Peyer's patch (tissue), 4 donors: ENCODE results near the gene SUGCT.

Experiments used
- POLR2A ChIP-seq, 2 donors: fragments of 450-650 bp; IDR thresholded peaks; one replicate each; pipeline ENCODE4 v1.5.1; 2017; ENCODE audit warnings: antibody characterized with exemption in 2 of 2, mild to moderate bottlenecking in 2 of 2, moderate library complexity in 2 of 2
- TF ChIP-seq, protein P1 (sequence below), 6 experiments: fragments of 450-650 bp in 4 of 6; fragments of 200-600 bp in 2 of 6; sonication (generic) in 1 of 6; IDR thresholded peaks; one replicate each; pipeline ENCODE4 v1.5.1; 2017 to 2019; ENCODE audit warnings: antibody characterized with exemption in 6 of 6, mild to moderate bottlenecking in 3 of 6, moderate library complexity in 1 of 6

DNA sequence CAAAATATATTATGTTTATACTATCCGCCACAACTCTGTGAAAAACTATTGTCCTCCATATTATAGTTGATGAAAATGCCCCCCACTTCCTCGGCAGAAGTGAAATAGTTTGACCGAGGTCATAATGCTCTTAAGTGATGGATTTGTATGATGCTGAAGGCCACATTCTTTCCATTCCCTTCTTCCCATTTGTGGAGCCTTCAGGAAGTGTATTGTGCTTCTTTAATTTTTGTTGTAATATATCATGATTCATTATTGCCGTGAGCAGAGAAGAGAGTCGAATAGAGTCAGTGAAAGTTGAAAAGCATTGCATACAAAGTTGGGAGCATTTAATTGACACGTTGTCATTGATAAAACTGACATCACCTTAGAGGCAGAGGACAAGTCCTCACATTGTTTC, 460.3 kb downstream of the SUGCT start:
- TF ChIP-seq, protein P1, sequence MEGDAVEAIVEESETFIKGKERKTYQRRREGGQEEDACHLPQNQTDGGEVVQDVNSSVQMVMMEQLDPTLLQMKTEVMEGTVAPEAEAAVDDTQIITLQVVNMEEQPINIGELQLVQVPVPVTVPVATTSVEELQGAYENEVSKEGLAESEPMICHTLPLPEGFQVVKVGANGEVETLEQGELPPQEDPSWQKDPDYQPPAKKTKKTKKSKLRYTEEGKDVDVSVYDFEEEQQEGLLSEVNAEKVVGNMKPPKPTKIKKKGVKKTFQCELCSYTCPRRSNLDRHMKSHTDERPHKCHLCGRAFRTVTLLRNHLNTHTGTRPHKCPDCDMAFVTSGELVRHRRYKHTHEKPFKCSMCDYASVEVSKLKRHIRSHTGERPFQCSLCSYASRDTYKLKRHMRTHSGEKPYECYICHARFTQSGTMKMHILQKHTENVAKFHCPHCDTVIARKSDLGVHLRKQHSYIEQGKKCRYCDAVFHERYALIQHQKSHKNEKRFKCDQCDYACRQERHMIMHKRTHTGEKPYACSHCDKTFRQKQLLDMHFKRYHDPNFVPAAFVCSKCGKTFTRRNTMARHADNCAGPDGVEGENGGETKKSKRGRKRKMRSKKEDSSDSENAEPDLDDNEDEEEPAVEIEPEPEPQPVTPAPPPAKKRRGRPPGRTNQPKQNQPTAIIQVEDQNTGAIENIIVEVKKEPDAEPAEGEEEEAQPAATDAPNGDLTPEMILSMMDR (IDR thresholded peaks at IDR 0.05) = no peak
- TF ChIP-seq POLR2A (IDR thresholded peaks at IDR 0.05) = no peak
